SIG-M5 (cell line): ENCODE measurements around the gene ARL6IP4.
"Not testable (repeated sequence)": the region's sequence is repeated elsewhere in the genome, so short reads cannot be mapped to it uniquely, and the experiment has no call there.

Experiments used
- DNase-seq: peaks from one replicate; lab custom pipeline; 2025; lab: John Stamatoyannopoulos, UW

Gene ARL6IP4

GRCh38 chr12:122980183-122981035 is at the start of gene ARL6IP4:
Gene ARL6IP4, plus strand, starts transcription at chr12:122980681. Its CDS starts 459 bp downstream, at chr12:122981140.
- peak; percentile 19 for DNase-seq

- no peak for DNase-seq
These were observed 48.3 kb upstream of the ARL6IP4 start for GRCh38 chr12:122932207-122932606.

- no peak for DNase-seq
These were observed 45.8 kb upstream of the ARL6IP4 start for GRCh38 chr12:122934722-122935121.

- no peak for DNase-seq
These were observed 45.2 kb upstream of the ARL6IP4 start for GRCh38 chr12:122935318-122935717.

- no peak for DNase-seq
These were observed 42.8 kb upstream of the ARL6IP4 start for GRCh38 chr12:122937622-122938091.

GRCh38 chr12:122939125-122939524 is 41.4 kb upstream of the ARL6IP4 start:
- DNase-seq: no peak

- DNase-seq: not testable (repeated sequence)
These were observed 39.1 kb upstream of the ARL6IP4 start for GRCh38 chr12:122941351-122941750.

GRCh38 chr12:122942637-122943036 is 37.8 kb upstream of the ARL6IP4 start:
- no peak for DNase-seq

- DNase-seq: no peak
These were observed 37.3 kb upstream of the ARL6IP4 start for GRCh38 chr12:122943196-122943595.

GRCh38 chr12:122944605-122945592 is 35.6 kb upstream of the ARL6IP4 start:
- DNase-seq: no peak

- DNase-seq: peak; percentile 62
These were observed 33.7 kb upstream of the ARL6IP4 start for GRCh38 chr12:122946690-122947341.

GRCh38 chr12:122947352-122947792 is 33.1 kb upstream of the ARL6IP4 start:
- DNase-seq: no peak

GRCh38 chr12:122948605-122949004 is 31.9 kb upstream of the ARL6IP4 start:
- DNase-seq: no peak

GRCh38 chr12:122949405-122949804 is 31.1 kb upstream of the ARL6IP4 start:
- DNase-seq: no peak

GRCh38 chr12:122949816-122950675 is 30.4 kb upstream of the ARL6IP4 start:
- DNase-seq: no peak

GRCh38 chr12:122951406-122951805 is 29.1 kb upstream of the ARL6IP4 start:
- DNase-seq: no peak

GRCh38 chr12:122951979-122952892 is 28.2 kb upstream of the ARL6IP4 start:
- DNase-seq: no peak

- DNase-seq: no peak
These were observed 25.3 kb upstream of the ARL6IP4 start for GRCh38 chr12:122955156-122955555.

- no peak for DNase-seq
These were observed 24.4 kb upstream of the ARL6IP4 start for GRCh38 chr12:122956035-122956434.
